ENCODE measurements around the gene ANKRD65.
A peak's percentile ranks its signal among the peaks of the same experiment; 100 is the strongest.
"Not testable (repeated sequence)": the region's sequence is repeated elsewhere in the genome, so short reads cannot be mapped to it uniquely, and the experiment has no call there.

ANKRD65 gene

DNA sequence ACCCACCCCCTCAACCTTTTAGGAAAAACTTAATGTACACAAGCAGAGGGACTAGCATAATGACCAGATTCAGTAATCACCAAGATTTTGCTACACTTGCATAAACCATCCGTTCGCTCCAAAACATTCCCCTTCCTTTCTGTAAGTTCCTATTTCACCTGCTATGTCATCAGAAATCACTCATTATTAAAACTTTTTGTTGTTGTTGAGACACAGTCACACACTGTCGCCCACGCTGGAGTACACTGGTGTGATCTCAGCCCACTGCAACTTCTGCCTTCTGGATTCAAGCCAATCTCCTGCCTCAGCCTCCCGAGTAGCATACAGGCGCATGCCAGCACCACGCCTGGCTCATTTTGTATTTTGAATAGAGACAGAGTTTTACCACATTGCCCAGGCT is 17.4 kb downstream of the ANKRD65 start:
- no peak overlapping the region for H3K9ac ChIP-seq (ENCODE audit: low read length)
- peaks cover 5% of the 10 kb centered on the region for H3K4me1 ChIP-seq (ENCODE audit: control insufficient read depth, low read depth, low read length)
- H3K27me3 ChIP-seq (ENCODE audit: control insufficient read depth, insufficient read depth, low read length), result no peaks in the 10 kb centered on the region
- H3K27ac ChIP-seq (ENCODE audit: low read length), result no peak overlapping the region
- H3K36me3 ChIP-seq (ENCODE audit: control insufficient read depth, low read depth, low read length), result peaks cover 52% of the 10 kb centered on the region
- no peaks in the 10 kb centered on the region for H3K9me3 ChIP-seq (ENCODE audit: control insufficient read depth, low read depth, low read length)
- H3K4me3 ChIP-seq (ENCODE audit: low read length), result no peak overlapping the region

DNA sequence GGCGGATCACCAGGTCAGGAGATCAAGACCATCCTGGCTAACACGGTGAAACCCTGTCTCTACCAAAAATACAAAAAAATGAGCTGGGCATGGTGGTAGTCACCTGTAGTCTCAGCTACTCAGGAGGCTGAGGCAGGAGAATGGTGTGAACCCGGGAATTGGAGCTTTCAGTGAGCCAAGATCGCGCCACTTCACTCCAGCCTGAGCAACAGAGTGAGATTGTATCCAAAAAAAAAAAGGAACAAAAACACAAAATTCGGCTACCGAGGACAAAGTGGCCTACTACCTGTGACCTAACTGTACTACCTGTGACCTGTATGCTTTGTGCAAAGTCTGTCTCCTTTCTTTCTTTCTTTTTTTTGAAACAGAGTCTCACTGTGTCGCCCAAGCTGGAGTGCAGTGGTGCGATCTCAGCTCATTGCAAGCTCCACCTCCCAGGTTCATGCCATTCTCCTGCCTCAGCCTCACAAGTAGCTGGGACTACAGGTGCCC is 18.1 kb downstream of the ANKRD65 start:
- H3K27ac ChIP-seq (ENCODE audit: low read length); H3K9ac ChIP-seq (ENCODE audit: low read length): not testable (repeated sequence)
- peaks cover 51% of the 10 kb centered on the region for H3K36me3 ChIP-seq (ENCODE audit: control insufficient read depth, low read depth, low read length)

DNA sequence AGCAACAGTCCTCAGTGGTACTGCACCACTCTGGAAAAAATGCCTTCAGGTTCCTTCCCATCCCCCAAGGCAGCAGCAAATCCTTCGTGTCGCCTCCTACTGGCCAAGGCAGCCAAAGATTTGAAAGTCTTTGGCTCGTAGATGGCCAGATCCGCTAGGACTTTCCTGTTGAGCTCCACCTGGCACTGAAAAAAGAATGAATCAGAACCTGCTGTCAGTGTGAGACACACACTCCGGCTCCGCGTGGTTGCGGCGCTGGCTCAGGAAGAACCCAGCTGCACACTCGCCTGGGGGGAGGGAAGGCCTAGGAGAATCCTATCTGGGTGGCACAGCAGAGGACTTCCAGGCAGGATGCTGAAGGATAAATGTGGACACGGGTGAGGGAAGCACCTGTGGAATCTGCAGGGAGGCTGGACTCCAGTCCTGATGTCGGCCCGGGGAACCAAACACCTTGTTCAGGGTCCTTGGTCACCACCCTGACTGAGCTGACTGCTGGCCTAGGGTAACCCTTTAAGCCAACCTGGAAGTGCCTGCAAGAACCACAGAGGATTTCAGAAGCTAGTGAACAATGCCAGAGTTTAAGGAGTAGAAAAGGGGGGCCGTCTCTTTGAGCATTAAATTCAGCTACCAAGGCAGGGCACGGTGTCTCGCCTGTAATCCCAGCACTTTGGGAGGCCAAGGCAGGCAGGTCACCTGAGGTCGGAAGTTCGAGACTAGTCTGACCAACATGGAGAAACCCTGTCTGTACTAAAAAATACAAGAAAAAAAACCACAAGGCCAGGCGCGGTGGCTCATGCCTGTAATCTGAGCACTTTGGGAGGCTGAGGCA is 18.8 kb downstream of the ANKRD65 start:
- Histone ChIP-seq H3K9me3 (ENCODE audit: control insufficient read depth, low read depth, low read length) (no peaks in the 10 kb centered on the region), H3K4me1 (ENCODE audit: control insufficient read depth, low read depth, low read length) (no peaks in the 10 kb centered on the region), H3K36me3 (ENCODE audit: control insufficient read depth, low read depth, low read length) (peaks cover 57% of the 10 kb centered on the region), H3K27me3 (ENCODE audit: control insufficient read depth, insufficient read depth, low read length) (no peaks in the 10 kb centered on the region), H3K4me3 (ENCODE audit: low read length) (no peak overlapping the region), H3K27ac (ENCODE audit: low read length) (no peak overlapping the region), H3K9ac (ENCODE audit: low read length) (no peak overlapping the region)

More for the DNA sequence above, 18.1 kb downstream of the ANKRD65 start:
- not testable (repeated sequence) for H3K4me3 ChIP-seq (ENCODE audit: low read length); H3K9me3 ChIP-seq (ENCODE audit: control insufficient read depth, low read depth, low read length); H3K27me3 ChIP-seq (ENCODE audit: control insufficient read depth, insufficient read depth, low read length); H3K4me1 ChIP-seq (ENCODE audit: control insufficient read depth, low read depth, low read length)

DNA sequence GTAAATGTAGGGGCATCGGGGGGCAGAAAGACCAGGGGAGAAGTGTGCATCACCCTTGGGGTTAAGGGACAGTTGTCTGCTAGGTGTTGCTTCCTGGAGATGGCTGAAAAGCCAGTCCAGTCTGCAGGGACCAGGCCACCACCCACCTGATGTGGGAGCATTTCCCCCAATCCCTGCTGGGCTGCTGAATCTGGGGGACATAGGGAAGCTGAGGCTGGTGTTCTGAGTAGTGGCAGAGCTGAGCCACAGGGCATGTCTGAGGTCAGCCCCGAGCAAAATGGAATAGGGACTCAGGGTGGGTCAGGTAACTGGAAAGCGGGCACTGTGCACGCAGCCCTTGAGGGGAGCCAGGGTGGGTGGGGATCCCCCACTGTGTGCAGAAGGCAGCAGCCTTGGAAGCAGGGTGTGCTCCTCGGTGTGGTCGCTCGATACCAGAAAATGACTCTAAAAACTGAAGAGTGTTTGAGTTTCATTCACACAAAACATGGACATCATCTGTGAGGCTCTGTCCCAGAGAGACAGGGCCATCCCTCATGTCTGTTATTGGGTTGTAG is 19.5 kb downstream of the ANKRD65 start:
- Histone ChIP-seq H3K9me3 (ENCODE audit: control insufficient read depth, low read depth, low read length) (no peaks in the 10 kb centered on the region), H3K27me3 (ENCODE audit: control insufficient read depth, insufficient read depth, low read length) (no peaks in the 10 kb centered on the region), H3K27ac (ENCODE audit: low read length) (no peak overlapping the region), H3K9ac (ENCODE audit: low read length) (no peak overlapping the region), H3K4me1 (ENCODE audit: control insufficient read depth, low read depth, low read length) (no peaks in the 10 kb centered on the region), H3K4me3 (ENCODE audit: low read length) (no peak overlapping the region), H3K36me3 (ENCODE audit: control insufficient read depth, low read depth, low read length) (peaks cover 62% of the 10 kb centered on the region)

DNA sequence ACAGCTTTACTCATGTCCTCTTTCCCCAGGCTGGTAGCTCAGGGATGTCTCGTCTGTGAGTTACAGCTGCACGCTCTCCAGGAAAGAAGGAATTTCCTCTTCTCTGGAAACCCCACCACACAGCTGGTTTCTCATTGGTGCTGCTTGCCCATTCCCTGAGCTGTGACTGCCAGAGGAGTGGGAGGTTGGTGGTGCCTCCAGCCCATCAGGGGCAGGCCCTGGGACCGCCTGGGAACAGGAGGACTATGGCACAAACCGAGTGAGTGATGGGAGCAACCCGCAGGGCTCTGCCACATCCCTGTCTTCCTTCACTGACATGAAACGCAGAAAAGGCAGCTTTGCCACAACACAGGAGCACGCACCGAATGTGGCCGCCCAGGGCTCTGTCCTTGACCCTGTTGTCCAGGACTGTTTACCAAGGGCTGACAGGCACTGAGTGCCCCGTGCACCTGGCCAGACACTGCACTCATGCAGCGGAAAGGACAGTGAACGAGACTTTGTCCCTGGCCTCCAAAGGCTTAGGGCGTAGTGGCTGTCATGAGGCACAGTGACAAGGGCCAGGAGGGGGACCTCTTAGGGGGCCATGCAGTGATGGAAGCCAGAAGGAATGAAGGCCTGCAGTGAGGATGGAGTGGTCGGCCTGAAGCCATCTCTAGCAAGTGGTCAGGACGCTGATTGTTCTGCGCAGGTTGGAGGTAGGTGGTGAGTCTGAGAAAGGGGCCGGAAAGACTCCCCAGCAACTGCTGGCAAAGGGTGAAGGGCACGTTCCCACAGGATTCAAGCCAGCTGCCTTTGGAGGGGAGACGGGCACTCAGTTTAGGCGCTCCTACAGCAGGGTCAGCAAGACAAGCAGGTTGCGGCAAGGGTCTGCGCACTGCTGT is 20.3 kb downstream of the ANKRD65 start:
- H3K9ac ChIP-seq (ENCODE audit: low read length), result peak overlapping the region; percentile 86
- no peaks in the 10 kb centered on the region for H3K9me3 ChIP-seq (ENCODE audit: control insufficient read depth, low read depth, low read length)
- no peaks in the 10 kb centered on the region for H3K4me1 ChIP-seq (ENCODE audit: control insufficient read depth, low read depth, low read length)
- H3K4me3 ChIP-seq (ENCODE audit: low read length), result peak overlapping the region; percentile 92
- H3K36me3 ChIP-seq (ENCODE audit: control insufficient read depth, low read depth, low read length), result peaks cover 61% of the 10 kb centered on the region
- H3K27ac ChIP-seq (ENCODE audit: low read length), result no peak overlapping the region
- no peaks in the 10 kb centered on the region for H3K27me3 ChIP-seq (ENCODE audit: control insufficient read depth, insufficient read depth, low read length)

DNA sequence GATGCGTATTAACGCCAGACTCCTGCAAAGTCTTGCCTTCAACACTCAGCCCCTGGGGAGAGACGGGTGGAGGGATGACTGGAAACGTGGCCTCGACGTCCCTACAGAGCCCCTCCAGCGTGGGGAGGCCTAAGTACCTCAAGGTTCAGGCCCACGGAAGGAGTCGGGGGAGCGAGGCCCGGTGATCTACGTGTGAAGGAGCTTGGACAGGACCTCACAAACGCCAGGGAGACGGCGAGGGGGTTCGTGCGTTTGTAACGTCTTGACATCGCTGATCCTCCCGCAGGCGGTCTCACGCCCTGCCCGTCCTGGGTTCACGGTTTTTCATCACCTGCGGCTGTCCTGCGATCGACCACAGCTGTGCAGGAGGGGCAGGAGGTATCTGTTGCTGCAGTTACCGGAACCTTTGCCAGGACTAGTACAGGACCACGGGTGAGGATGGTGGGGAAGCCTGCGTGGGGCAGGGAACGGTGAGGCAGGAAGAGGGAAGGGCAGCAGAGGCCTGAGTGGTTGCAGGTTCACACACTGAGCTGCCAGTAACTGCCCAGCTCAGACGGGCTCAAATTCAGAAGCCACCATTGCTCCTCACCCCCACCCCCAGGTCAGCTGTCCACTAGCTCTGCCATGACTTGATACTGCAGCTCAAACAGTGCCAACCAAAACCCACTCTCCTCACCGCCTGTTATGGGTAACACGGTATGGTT is 21.1 kb downstream of the ANKRD65 start:
- H3K27me3 ChIP-seq (ENCODE audit: control insufficient read depth, insufficient read depth, low read length), result no peaks in the 10 kb centered on the region
- peaks cover 61% of the 10 kb centered on the region for H3K36me3 ChIP-seq (ENCODE audit: control insufficient read depth, low read depth, low read length)
- H3K27ac ChIP-seq (ENCODE audit: low read length), result peak overlapping the region; percentile 21
- no peaks in the 10 kb centered on the region for H3K4me1 ChIP-seq (ENCODE audit: control insufficient read depth, low read depth, low read length)
- peak overlapping the region; percentile 92 for H3K4me3 ChIP-seq (ENCODE audit: low read length)
- peak overlapping the region; percentile 86 for H3K9ac ChIP-seq (ENCODE audit: low read length)
- no peaks in the 10 kb centered on the region for H3K9me3 ChIP-seq (ENCODE audit: control insufficient read depth, low read depth, low read length)

DNA sequence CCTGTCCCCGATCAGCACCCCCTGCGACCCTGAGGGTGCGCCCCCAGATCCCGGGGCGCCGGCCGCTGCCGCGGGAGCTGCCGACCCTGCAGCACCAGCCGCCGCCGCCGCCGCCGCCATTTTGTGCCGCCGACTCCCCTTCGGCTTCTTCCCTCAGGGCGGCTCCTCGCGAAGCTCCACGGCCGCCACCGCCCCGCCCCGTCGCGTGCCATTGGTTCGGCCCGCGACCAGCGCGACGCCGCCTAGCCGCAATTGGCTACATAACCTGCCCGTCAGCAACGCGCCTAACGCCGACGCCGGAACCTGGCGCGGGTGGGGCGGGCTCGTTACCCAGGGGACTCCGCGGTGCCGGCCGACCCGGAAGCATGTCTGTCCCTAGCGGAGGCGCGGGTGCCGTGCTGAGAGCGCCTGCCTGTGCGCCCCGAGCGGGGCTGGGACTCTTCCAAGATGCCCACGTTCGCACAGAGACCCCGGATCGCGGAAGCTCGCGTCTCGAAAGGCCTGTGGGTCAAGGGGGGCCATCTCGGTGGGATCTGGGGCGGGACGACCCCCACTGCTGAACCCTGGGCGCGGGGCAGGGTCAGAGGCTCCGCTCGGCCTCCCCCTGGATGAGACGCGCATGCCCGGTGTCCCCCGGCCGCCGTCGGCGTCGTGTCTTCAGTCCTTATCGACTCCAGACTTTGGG is 21.7 kb downstream of the ANKRD65 start, which contains the start of gene CCNL2:
Gene CCNL2 (minus strand): TSS at position 149 of the 685 bp plus-strand sequence. CDS start 29 bp downstream, at position 120.
- Histone ChIP-seq H3K36me3 (ENCODE audit: control insufficient read depth, low read depth, low read length) (peaks cover 58% of the 10 kb centered on the region), H3K4me3 (ENCODE audit: low read length) (peak within 1 kb of the TSS; percentile 92), H3K4me1 (ENCODE audit: control insufficient read depth, low read depth, low read length) (no peaks in the 10 kb centered on the region), H3K27ac (ENCODE audit: low read length) (peak within 1 kb of the TSS; percentile 21), H3K9me3 (ENCODE audit: control insufficient read depth, low read depth, low read length) (no peaks in the 10 kb centered on the region), H3K9ac (ENCODE audit: low read length) (peak within 1 kb of the TSS; percentile 87), H3K27me3 (ENCODE audit: control insufficient read depth, insufficient read depth, low read length) (no peaks in the 10 kb centered on the region)

DNA sequence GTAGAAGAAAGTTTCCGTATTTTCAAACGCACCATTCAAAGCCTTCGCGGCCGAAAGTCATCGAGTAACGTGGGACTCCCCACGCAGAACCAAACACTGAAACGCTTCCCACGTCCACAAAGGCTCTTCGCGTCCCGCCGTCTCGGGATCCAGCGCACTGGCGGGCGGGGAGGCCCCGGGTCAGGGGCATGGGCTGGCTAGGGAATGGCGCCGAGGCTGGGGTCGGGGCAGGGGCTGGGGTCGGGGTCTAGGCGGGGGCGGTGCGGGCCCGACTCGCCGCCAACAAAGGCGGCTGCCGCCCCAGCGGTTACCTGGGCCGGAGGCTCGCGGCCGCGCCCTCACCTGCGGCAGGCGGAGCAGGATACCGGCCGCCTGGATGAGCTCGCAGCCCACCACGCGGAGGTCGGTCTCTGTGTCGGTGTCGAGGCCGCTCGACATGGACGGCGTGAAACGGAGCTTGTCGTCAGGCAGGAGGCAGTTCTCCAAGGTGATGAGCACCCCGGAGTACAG is 22.3 kb downstream of the ANKRD65 start:
- Histone ChIP-seq H3K36me3 (ENCODE audit: control insufficient read depth, low read depth, low read length) (peaks cover 61% of the 10 kb centered on the region), H3K9ac (ENCODE audit: low read length) (peak overlapping the region; percentile 87), H3K4me1 (ENCODE audit: control insufficient read depth, low read depth, low read length) (no peaks in the 10 kb centered on the region), H3K4me3 (ENCODE audit: low read length) (peak overlapping the region; percentile 92), H3K27ac (ENCODE audit: low read length) (no peak overlapping the region), H3K9me3 (ENCODE audit: control insufficient read depth, low read depth, low read length) (no peaks in the 10 kb centered on the region), H3K27me3 (ENCODE audit: control insufficient read depth, insufficient read depth, low read length) (no peaks in the 10 kb centered on the region)

DNA sequence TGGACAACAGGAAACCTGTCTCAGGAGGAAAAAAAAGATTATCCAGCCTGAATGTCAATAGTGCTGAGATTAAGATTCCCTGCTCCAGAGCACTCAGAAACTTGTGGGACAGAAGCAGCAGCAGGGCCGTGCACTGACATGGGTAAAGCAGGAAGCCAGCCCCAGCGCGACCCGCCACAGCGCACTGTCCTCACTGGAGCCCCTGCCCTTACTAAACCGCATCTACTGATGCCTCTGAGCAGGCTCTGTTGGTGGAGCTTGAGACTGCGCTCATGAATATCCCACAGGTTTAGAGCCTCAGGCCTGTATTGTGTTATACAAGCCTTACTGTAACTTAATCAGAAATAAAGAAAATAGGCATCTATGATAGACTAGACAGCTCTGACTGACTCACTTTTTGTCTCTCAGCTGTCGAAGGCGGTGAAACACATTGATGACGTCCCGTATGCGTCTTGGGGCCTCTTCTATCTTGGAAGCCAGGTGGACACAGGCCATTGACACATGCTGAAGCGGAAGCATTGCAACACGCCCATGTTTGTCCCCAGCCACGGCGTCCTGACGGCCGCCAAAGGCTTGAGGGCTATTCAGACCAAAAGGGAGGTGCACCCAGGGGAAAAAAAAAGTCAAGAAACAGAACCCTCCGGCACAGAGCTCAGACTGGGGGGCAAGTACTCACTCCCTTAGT is 23.1 kb downstream of the ANKRD65 start:
- Histone ChIP-seq H3K9me3 (ENCODE audit: control insufficient read depth, low read depth, low read length) (no peaks in the 10 kb centered on the region), H3K4me3 (ENCODE audit: low read length) (peak overlapping the region; percentile 92), H3K27me3 (ENCODE audit: control insufficient read depth, insufficient read depth, low read length) (no peaks in the 10 kb centered on the region), H3K36me3 (ENCODE audit: control insufficient read depth, low read depth, low read length) (peaks cover 63% of the 10 kb centered on the region), H3K9ac (ENCODE audit: low read length) (peak overlapping the region; percentile 87), H3K27ac (ENCODE audit: low read length) (no peak overlapping the region), H3K4me1 (ENCODE audit: control insufficient read depth, low read depth, low read length) (no peaks in the 10 kb centered on the region)

DNA sequence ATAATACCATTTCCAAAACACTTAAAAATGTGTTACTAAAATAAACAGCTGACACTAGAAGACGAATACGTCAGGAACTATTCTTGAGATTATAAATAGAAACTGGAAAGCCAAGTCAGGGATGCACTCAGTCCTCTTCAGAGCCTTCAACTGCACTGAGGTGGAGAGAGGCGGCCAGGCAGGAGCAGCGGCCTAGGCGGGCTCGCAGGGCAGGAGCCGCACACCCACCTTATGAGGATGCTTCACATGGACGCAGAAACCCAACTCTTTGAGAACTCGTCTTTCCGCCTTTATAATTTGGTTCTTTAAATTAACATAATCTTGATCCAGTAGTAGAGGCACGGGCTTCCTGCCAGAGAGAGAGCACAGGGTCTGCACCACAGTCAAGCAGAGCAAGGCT is 25.9 kb downstream of the ANKRD65 start:
- H3K9me3 ChIP-seq (ENCODE audit: control insufficient read depth, low read depth, low read length), result no peaks in the 10 kb centered on the region
- no peak overlapping the region for H3K9ac ChIP-seq (ENCODE audit: low read length)
- no peak overlapping the region for H3K27ac ChIP-seq (ENCODE audit: low read length)
- H3K4me1 ChIP-seq (ENCODE audit: control insufficient read depth, low read depth, low read length), result no peaks in the 10 kb centered on the region
- H3K36me3 ChIP-seq (ENCODE audit: control insufficient read depth, low read depth, low read length), result peaks cover 66% of the 10 kb centered on the region
- no peaks in the 10 kb centered on the region for H3K27me3 ChIP-seq (ENCODE audit: control insufficient read depth, insufficient read depth, low read length)
- H3K4me3 ChIP-seq (ENCODE audit: low read length), result no peak overlapping the region
